B cell (primary cell): ENCODE results near the gene PHEX. TPM values are rescaled to one million over a fixed set of nuclear protein-coding genes. Genes with fewer than 3 reads are reported as not detected.

ENCODE experiments used
- ATAC-seq: fragments of 200-7000 bp; cut with Tn5 transposase; one replicate; pipeline ENCODE4 v1.10.0; 2021; ENCODE audit warnings: low read depth, mild to moderate bottlenecking, moderate number of reproducible peaks, moderate library complexity
- CTCF ChIA-PET: fragments of 350-600 bp; sonication (Branson Sonifier 250); formaldehyde crosslinking; loops from one replicate; lab custom pipeline; 2021; ENCODE audit warnings: antibody characterized with exemption, inconsistent platforms; lab: Charles Lee
- POLR2A ChIA-PET: fragments of 350-600 bp; sonication (Branson Sonifier 250); formaldehyde crosslinking; loops from one replicate; lab custom pipeline; 2021; ENCODE audit warnings: antibody characterized with exemption; lab: Charles Lee
- DNase-seq: peaks from one replicate; pipeline ENCODE4 v3.0.0; 2013
- H2AFZ ChIP-seq: 2 replicates; pipeline ENCODE4 v1.6.1; 2012; ENCODE audit warnings: mild to moderate bottlenecking, low read depth, low read length; ENCODE audit not compliant: insufficient read depth, poor library complexity, severe bottlenecking
- H3K27ac ChIP-seq, 2 donors: 1 replicate in 1 of 2; 2 replicates in 1 of 2; pipeline ENCODE4 v1.5.1; 2012 to 2013; ENCODE audit warnings: low read length in 2 of 2, mild to moderate bottlenecking in 2 of 2, moderate library complexity in 1 of 2
- H3K27me3 ChIP-seq, 4 experiments: fragments of 200-600 bp in 1 of 4; sonication (generic) in 1 of 4; replicated peaks in 1 of 4; 1 replicate in 2 of 4; 2 replicates in 2 of 4; pipeline versions ENCODE4 v1.6.1 to v1.7.0; 2013 to 2016; ENCODE audit warnings: low read length in 3 of 4, mild to moderate bottlenecking in 2 of 4, mixed read lengths in 1 of 4, moderate library complexity in 1 of 4; ENCODE audit not compliant: insufficient read depth in 4 of 4, control insufficient read depth in 3 of 4; ENCODE audit errors: control extremely low read depth in 1 of 4
- H3K36me3 ChIP-seq, 2 experiments: replicated peaks in 1 of 2; 1 replicate in 1 of 2; 2 replicates in 1 of 2; pipeline versions ENCODE4 v1.6.1 to v1.7.1; 2013; ENCODE audit warnings: low read length in 1 of 2; ENCODE audit not compliant: insufficient read depth in 2 of 2, control insufficient read depth in 1 of 2; ENCODE audit errors: control extremely low read depth in 1 of 2, extremely low read depth in 1 of 2
- H3K4me1 ChIP-seq, 2 donors: fragments of 200-600 bp in 1 of 2; sonication (generic) in 1 of 2; 1 replicate in 1 of 2; 2 replicates in 1 of 2; pipeline versions ENCODE4 v1.5.1 to v1.6.1; 2013 to 2017; ENCODE audit warnings: low read length in 2 of 2; ENCODE audit not compliant: control insufficient read depth in 2 of 2, insufficient read depth in 2 of 2
- H3K4me2 ChIP-seq: replicated peaks from 2 replicates; pipeline ENCODE3; 2012; ENCODE audit warnings: mild to moderate bottlenecking, low read depth, low read length; ENCODE audit not compliant: poor library complexity, severe bottlenecking
- H3K4me3 ChIP-seq, 5 experiments: fragments of 200-600 bp in 1 of 5; sonication (generic) in 1 of 5; 1 replicate in 3 of 5; 2 replicates in 2 of 5; pipeline versions ENCODE4 v1.5.1 to v1.7.0; 2011 to 2016; ENCODE audit warnings: low read length in 4 of 5, mild to moderate bottlenecking in 4 of 5, low read depth in 2 of 5, control low read depth in 1 of 5, moderate library complexity in 1 of 5; ENCODE audit not compliant: insufficient read depth in 1 of 5; ENCODE audit errors: control extremely low read depth in 1 of 5, extremely low read depth in 1 of 5
- H3K79me2 ChIP-seq: fragments of 200-600 bp; sonication (generic); one replicate; pipeline ENCODE4 v1.6.0; 2016; ENCODE audit warnings: low read length; ENCODE audit not compliant: control insufficient read depth, insufficient read depth
- H3K9ac ChIP-seq: fragments of 200-600 bp; sonication (generic); 2 replicates; pipeline ENCODE4 v1.6.1; 2017; ENCODE audit warnings: mild to moderate bottlenecking, low read length, moderate library complexity
- H3K9me3 ChIP-seq, 3 donors: one replicate each; pipeline versions ENCODE4 v1.6.1 to v1.7.1; 2013; ENCODE audit warnings: low read length in 2 of 3; ENCODE audit not compliant: control insufficient read depth in 2 of 3, insufficient read depth in 1 of 3; ENCODE audit errors: control extremely low read depth in 1 of 3
- H4K20me1 ChIP-seq: 2 replicates; pipeline ENCODE4 v1.6.0; 2012; ENCODE audit warnings: mild to moderate bottlenecking, low read length; ENCODE audit not compliant: insufficient read depth, control insufficient read depth, poor library complexity, severe bottlenecking
- H3K27ac Mint-ChIP-seq: one replicate; pipeline ENCODE4 v1.8.0; 2021; ENCODE audit warnings: mixed read lengths
- H3K27me3 Mint-ChIP-seq: one replicate; pipeline ENCODE4 v1.8.0; 2021; ENCODE audit warnings: mixed read lengths
- H3K4me1 Mint-ChIP-seq: one replicate; pipeline ENCODE4 v1.8.0; 2021; ENCODE audit warnings: mixed read lengths
- H3K4me3 Mint-ChIP-seq: one replicate; pipeline ENCODE4 v1.8.0; 2021; ENCODE audit warnings: mixed read lengths
- H3K9me3 Mint-ChIP-seq: one replicate; pipeline ENCODE4 v1.8.0; 2022; ENCODE audit warnings: mixed read lengths; ENCODE audit not compliant: insufficient read depth
- CTCF ChIP-seq: fragments of 200-600 bp; IDR thresholded peaks from one replicate; pipeline ENCODE4 v1.8.0; 2022; ENCODE audit warnings: antibody characterized with exemption, mild to moderate bottlenecking
- EZH2 ChIP-seq: IDR thresholded peaks from 2 replicates; pipeline ENCODE4 v1.6.1; 2012; ENCODE audit warnings: borderline replicate concordance, low read depth, mild to moderate bottlenecking, moderate library complexity, low read length; ENCODE audit not compliant: insufficient read depth, poor library complexity, severe bottlenecking
- WGBS: methylation state at CpG from one replicate; pipeline ENCODE4 v1.1.5; 2013; ENCODE audit warnings: missing lambda C conversion rate; ENCODE audit not compliant: insufficient coverage; 5-methylcytosine and 5-hydroxymethylcytosine counted together
- intact Hi-C: fragments of 100-400 bp; cut with micrococcal nuclease; formaldehyde crosslinking; loops from one replicate; pipeline ENCODE4 v1.10.0; 2022
- polyA plus RNA-seq: library from polyadenylated mRNA; depleted of rRNA; stranded (reverse); fragments of >200 nt; gene quantifications from 2 replicates; pipeline ENCODE4 v1.2.3, GENCODE V29; 2012
- total RNA-seq, 2 donors: library from RNA; stranded (reverse); fragments of 120-200 nt in 1 of 2; gene quantifications; 1 replicate in 1 of 2; 2 replicates in 1 of 2; pipeline versions ENCODE4 v1.2.3 to v1.2.4, GENCODE V29; 2013 to 2022

Gene PHEX
- total and polyA plus RNA-seq, 2 donors (not counting 1 experiment from before 2014, with no cell fraction given), result 0.01 to 0.15 TPM

DNA sequence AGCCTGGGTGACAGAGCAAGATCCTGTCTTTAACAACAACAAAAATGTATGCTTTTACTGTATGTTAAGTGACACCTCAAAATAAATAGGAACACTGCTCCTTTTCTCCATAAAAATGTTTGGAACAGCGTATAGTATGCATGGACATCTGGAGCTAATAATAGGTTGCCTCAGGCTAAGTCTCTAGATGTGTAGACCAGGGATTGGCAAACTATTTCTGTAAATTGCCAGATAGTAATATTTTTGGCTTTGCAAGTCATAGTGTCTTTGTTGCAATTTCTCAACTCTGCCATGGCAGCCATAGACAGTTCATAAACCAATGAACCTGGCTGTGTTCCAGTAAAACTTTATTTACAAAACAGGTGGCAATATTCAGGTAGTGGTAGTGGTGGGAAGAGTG is 164.0 kb downstream of the PHEX start:
- TF ChIP-seq EZH2 (no peak), CTCF (no peak)
- Mint-ChIP-seq H3K9me3 (no peaks in the 10 kb centered on the region), H3K4me3 (no peak overlapping the region), H3K27me3 (peaks cover 3% of the 10 kb centered on the region), H3K4me1 (peaks cover 16% of the 10 kb centered on the region), H3K27ac (no peak overlapping the region)
- Histone ChIP-seq H3K9ac (no peak overlapping the region), H3K4me2 (no peak overlapping the region), H3K27me3 (no peaks in the 10 kb centered on the region), H3K27ac (no peak overlapping the region), H3K36me3 (no peaks in the 10 kb centered on the region), H3K4me3 (no peak overlapping the region), H4K20me1 (no peaks in the 10 kb centered on the region), H3K4me1 (peaks cover 17 to 18% of the 10 kb centered on the region in 2 donors), H2AFZ (no peak overlapping the region), H3K79me2 (no peaks in the 10 kb centered on the region), H3K9me3 (peaks cover 0 to 3% (median 0%) of the 10 kb centered on the region in 3 donors)
- ATAC-seq (no peak), DNase-seq (no peak)
- CTCF ChIA-PET, result interaction anchor here (3.3 kb wide), 1 partner anchor 211 kb away, joined by 27 read pairs; no protein-coding TSS in a partner anchor
- POLR2A ChIA-PET, result no interaction called here
- intact Hi-C loops, result no loop called here
- WGBS, result no CpG with 5 or more reads among the region's 1 CpG

GRCh38 chrX:22202251-22202650 is 170.1 kb downstream of the PHEX start:
- intact Hi-C loops, result no loop called here
- ChIA-PET CTCF (no interaction called here), POLR2A (no interaction called here)
- H3K27ac ChIP-seq, result no peak overlapping the region
- H3K4me3 Mint-ChIP-seq, result no peak overlapping the region
- TF ChIP-seq EZH2, result no peak
- no peak for TF ChIP-seq CTCF
- H3K27ac Mint-ChIP-seq, result no peak overlapping the region
- no peak for DNase-seq
- H3K4me2 ChIP-seq, result no peak overlapping the region
- no peaks in the 10 kb centered on the region for H4K20me1 ChIP-seq
- H3K4me3 ChIP-seq, result no peak overlapping the region
- no peaks in the 10 kb centered on the region for H3K36me3 ChIP-seq
- H3K4me1 ChIP-seq, result no peaks in the 10 kb centered on the region
- no peaks in the 10 kb centered on the region for H3K9me3 Mint-ChIP-seq
- no peaks in the 10 kb centered on the region for H3K4me1 Mint-ChIP-seq
- no peaks in the 10 kb centered on the region for H3K79me2 ChIP-seq
- H2AFZ ChIP-seq, result no peak overlapping the region
- H3K9me3 ChIP-seq, result peaks cover 0 to 3% (median 0%) of the 10 kb centered on the region in 3 donors
- H3K27me3 Mint-ChIP-seq, result peaks cover 3% of the 10 kb centered on the region
- no peaks in the 10 kb centered on the region for H3K27me3 ChIP-seq
- H3K9ac ChIP-seq, result no peak overlapping the region
- no peak for ATAC-seq
